K562 (cell line): ENCODE data around the gene FANCG. TPM values are rescaled to one million over a fixed set of nuclear protein-coding genes. Genes with fewer than 3 reads are reported as not detected.

ENCODE experiments used
- CBFA2T3 ChIP-seq: fragments of 450-650 bp; IDR thresholded peaks from 2 replicates; pipeline ENCODE4 v1.6.1; 2017
- CHCHD3 ChIP-seq: fragments of 250-450 bp; sonication (Bioruptor Pico); IDR thresholded peaks from 2 replicates; pipeline ENCODE4 v2.1.2; 2022; ENCODE audit warnings: mild to moderate bottlenecking
- CTCF ChIP-seq, 3 experiments: IDR thresholded peaks in 2 of 3; conservative IDR thresholded peaks in 1 of 3; 2 replicates each; pipeline ENCODE4 v1.5.1; 2011 to 2012; ENCODE audit warnings: low read length in 3 of 3, mild to moderate bottlenecking in 3 of 3, control low read depth in 2 of 3, improper control_type of control experiment in 1 of 3, inconsistent platforms in 1 of 3, low read depth in 1 of 3, mixed read lengths in 1 of 3, moderate library complexity in 1 of 3; ENCODE audit not compliant: insufficient read depth in 2 of 3
- FOS ChIP-seq: IDR thresholded peaks from 3 replicates; pipeline ENCODE4 v1.6.1; 2011; ENCODE audit not compliant: insufficient read length; ENCODE audit errors: extremely low read depth
- FOXP1 ChIP-seq: sonication (generic); formaldehyde crosslinking; IDR thresholded peaks from 2 replicates; pipeline ENCODE4 v1.8.0; 2022; ENCODE audit warnings: mild to moderate bottlenecking, missing genetic modification reagents
- FUS ChIP-seq: fragments of 200-400 bp; formaldehyde crosslinking; optimal IDR thresholded peaks from 2 replicates; pipeline ENCODE3; 2017; ENCODE audit warnings: low read depth, low read length
- HSF4 ChIP-seq: fragments of 250-450 bp; sonication (Bioruptor Pico); IDR thresholded peaks from 2 replicates; pipeline ENCODE4 v2.1.2; 2022; ENCODE audit warnings: mild to moderate bottlenecking, moderate library complexity, borderline replicate concordance
- KLF1 ChIP-seq: fragments of 450-650 bp; IDR thresholded peaks from 2 replicates; pipeline ENCODE4 v1.6.1; 2016; ENCODE audit warnings: missing genetic modification characterization, missing compliant biosample characterization
- NRF1 ChIP-seq, 2 experiments: fragments of 450-650 bp; IDR thresholded peaks in 1 of 2; conservative IDR thresholded peaks in 1 of 2; 2 replicates each; pipeline ENCODE4 v1.6.1; 2014; ENCODE audit warnings: mild to moderate bottlenecking in 2 of 2
- POLR2H ChIP-seq: IDR thresholded peaks from 2 replicates; pipeline ENCODE4 v1.6.1; 2016; ENCODE audit warnings: missing genetic modification characterization, low read depth, mild to moderate bottlenecking, control low read depth, missing compliant biosample characterization, moderate library complexity
- TFAM ChIP-seq: fragments of 250-450 bp; sonication (Bioruptor Pico); conservative IDR thresholded peaks from 2 replicates; pipeline ENCODE4 v1.5.0; 2021; ENCODE audit warnings: mild to moderate bottlenecking, moderate library complexity
- ZEB2 ChIP-seq: fragments of 450-650 bp; IDR thresholded peaks from 2 replicates; pipeline ENCODE4 v1.6.1; 2016
- ZNF239 ChIP-seq: fragments of 250-450 bp; sonication (Bioruptor Pico); IDR thresholded peaks from 2 replicates; pipeline ENCODE4 v1.4.0; 2020; ENCODE audit warnings: mild to moderate bottlenecking
- ZNF347 ChIP-seq: fragments of 450-650 bp; formaldehyde crosslinking; IDR thresholded peaks from 2 replicates; pipeline ENCODE4 v1.4.0; 2020; ENCODE audit warnings: low read depth, mild to moderate bottlenecking, moderate library complexity
- ZNF668 ChIP-seq: fragments of 250-450 bp; sonication (Bioruptor Pico); IDR thresholded peaks from 2 replicates; pipeline ENCODE4 v1.8.0; 2022; ENCODE audit warnings: mild to moderate bottlenecking, inconsistent platforms
- polyA plus RNA-seq, 8 experiments: library from polyadenylated mRNA; depleted of rRNA in 4 of 8; stranded (reverse) in 5 of 8; unstranded in 3 of 8; fragments of >200 nt; fragmentation: Nextera tagmentation in 2 of 8; fragmentation: Illumina TruSeq in 1 of 8; extraction: Ambion mirVana in 2 of 8; extraction: Trizol in 1 of 8; gene quantifications; 2 replicates each; pipeline versions ENCODE4 v1.2.1 to v1.2.3, GENCODE V29; 2011 to 2014; ENCODE audit warnings: inconsistent platforms in 1 of 8, missing spikeins in 1 of 8
- total RNA-seq, 7 experiments: library from RNA; depleted of rRNA in 6 of 7; stranded (reverse); fragments of >200 nt in 6 of 7; fragmentation: Illumina TruSeq in 2 of 7; extraction: Trizol in 2 of 7; gene quantifications; 2 replicates each; pipeline versions ENCODE4 v1.2.1 to v1.2.3, GENCODE V29; 2011 to 2021; ENCODE audit warnings: low replicate concordance in 1 of 7
- TF ChIP-seq, protein P1 (sequence below), 2 experiments: fragments of 450-650 bp; IDR thresholded peaks; 2 replicates each; pipeline ENCODE4 v1.6.1; 2016; ENCODE audit warnings: mild to moderate bottlenecking in 2 of 2, borderline replicate concordance in 1 of 2, low read depth in 1 of 2, moderate library complexity in 1 of 2
- TF ChIP-seq, protein P2 (sequence below): fragments of 250-450 bp; sonication (Bioruptor Pico); IDR thresholded peaks from 2 replicates; pipeline ENCODE4 v1.8.0; 2021; ENCODE audit warnings: moderate library complexity, mild to moderate bottlenecking, inconsistent platforms

Gene FANCG
- total and polyA plus RNA-seq, 9 of the 15 experiments (the other 6 are each of a cell fraction or from before 2014, with no cell fraction given), result 7.5 to 43.9 (median 31.0) TPM

GRCh38 chr9:35071814-35072460, 7.8 kb downstream of the FANCG start (continued):
- TF ChIP-seq, protein P1, sequence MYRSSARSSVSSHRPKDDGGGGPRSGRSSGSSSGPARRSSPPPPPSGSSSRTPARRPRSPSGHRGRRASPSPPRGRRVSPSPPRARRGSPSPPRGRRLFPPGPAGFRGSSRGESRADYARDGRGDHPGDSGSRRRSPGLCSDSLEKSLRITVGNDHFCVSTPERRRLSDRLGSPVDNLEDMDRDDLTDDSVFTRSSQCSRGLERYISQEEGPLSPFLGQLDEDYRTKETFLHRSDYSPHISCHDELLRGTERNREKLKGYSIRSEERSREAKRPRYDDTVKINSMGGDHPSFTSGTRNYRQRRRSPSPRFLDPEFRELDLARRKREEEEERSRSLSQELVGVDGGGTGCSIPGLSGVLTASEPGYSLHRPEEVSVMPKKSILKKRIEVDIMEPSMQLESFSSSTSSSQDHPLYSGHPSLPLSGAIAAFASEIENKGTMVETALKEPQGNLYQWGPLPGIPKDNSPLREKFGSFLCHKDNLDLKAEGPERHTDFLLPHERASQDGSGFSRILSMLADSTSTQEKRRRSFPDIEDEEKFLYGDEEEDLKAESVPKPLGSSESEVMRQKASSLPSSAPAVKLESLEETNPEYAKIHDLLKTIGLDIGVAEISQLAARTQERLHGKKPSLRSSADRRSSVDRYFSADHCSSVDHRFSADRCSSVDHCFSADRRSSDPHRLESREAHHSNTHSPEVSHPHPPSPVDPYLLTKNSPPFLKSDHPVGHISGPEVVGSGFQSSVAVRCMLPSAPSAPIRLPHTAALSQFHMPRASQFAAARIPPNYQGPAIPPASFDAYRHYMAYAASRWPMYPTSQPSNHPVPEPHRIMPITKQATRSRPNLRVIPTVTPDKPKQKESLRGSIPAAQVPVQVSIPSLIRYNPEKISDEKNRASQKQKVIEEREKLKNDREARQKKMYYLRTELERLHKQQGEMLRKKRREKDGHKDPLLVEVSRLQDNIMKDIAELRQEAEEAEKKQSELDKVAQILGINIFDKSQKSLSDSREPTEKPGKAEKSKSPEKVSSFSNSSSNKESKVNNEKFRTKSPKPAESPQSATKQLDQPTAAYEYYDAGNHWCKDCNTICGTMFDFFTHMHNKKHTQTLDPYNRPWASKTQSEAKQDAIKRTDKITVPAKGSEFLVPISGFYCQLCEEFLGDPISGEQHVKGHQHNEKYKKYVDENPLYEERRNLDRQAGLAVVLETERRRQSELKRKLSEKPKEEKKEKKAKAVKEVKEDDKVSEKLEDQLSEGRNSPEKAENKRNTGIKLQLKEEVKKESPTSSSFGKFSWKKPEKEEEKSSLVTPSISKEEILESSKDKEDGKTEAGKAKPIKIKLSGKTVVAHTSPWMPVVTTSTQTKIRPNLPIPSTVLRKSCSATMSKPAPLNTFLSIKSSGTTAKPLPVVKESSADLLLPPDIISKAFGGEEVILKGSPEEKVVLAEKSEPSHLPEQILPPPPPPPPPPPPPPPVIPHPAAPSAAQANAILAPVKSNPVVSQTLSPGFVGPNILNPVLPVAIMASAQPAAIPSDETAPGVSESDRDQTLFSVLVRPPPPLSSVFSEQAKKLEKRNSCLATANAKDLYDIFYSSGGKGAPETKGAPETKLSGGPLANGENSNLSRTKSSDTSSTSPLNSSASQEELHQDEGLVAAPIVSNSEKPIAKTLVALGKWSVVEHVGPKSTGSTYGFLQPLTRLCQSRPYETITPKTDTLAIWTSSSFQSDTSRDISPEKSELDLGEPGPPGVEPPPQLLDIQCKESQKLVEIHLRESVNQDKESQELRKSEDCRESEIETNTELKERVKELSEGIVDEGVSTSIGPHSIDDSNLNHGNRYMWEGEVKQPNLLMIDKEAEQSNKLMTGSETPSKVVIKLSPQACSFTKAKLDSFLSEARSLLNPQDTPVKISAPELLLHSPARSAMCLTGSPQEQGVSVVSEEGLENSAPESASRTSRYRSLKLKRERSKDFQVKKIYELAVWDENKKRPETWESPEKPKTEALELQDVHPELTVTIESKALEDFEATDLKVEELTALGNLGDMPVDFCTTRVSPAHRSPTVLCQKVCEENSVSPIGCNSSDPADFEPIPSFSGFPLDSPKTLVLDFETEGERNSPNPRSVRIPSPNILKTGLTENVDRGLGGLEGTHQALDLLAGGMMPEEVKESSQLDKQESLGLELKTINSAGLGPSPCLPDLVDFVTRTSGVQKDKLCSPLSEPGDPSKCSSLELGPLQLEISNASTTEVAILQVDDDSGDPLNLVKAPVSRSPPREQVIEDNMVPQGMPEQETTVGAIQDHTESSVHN (IDR thresholded peaks at IDR 0.05; ENCODE audit: borderline replicate concordance in 1 of 2, low read depth in 1 of 2), result no peak
- TF ChIP-seq CTCF (IDR thresholded peaks at IDR 0.05 in 2 of 3, conservative IDR thresholded peaks at IDR 0.05 in 1 of 3; ENCODE audit: insufficient read depth in 2 of 3, low read depth in 1 of 3, low read length in 3 of 3), result peak; percentile 51 to 77 (median 56)
- no peak for TF ChIP-seq FOXP1 (CRISPR knock-in tag)
- TF ChIP-seq POLR2H (tag), result no peak
- TF ChIP-seq, protein P2, sequence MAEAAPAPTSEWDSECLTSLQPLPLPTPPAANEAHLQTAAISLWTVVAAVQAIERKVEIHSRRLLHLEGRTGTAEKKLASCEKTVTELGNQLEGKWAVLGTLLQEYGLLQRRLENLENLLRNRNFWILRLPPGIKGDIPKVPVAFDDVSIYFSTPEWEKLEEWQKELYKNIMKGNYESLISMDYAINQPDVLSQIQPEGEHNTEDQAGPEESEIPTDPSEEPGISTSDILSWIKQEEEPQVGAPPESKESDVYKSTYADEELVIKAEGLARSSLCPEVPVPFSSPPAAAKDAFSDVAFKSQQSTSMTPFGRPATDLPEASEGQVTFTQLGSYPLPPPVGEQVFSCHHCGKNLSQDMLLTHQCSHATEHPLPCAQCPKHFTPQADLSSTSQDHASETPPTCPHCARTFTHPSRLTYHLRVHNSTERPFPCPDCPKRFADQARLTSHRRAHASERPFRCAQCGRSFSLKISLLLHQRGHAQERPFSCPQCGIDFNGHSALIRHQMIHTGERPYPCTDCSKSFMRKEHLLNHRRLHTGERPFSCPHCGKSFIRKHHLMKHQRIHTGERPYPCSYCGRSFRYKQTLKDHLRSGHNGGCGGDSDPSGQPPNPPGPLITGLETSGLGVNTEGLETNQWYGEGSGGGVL (CRISPR knock-in tag), result no peak
- TF ChIP-seq CHCHD3 (CRISPR knock-in tag), result no peak
- no peak for TF ChIP-seq HSF4 (CRISPR knock-in tag)
- TF ChIP-seq FOS, result no peak
- TF ChIP-seq ZNF668 (CRISPR knock-in tag), result no peak
- TF ChIP-seq ZNF239 (CRISPR knock-in tag), result no peak
- no peak for TF ChIP-seq KLF1 (tag)
- TF ChIP-seq ZEB2, result no peak
- TF ChIP-seq TFAM, result no peak
- TF ChIP-seq NRF1 (conservative IDR thresholded peaks at IDR 0.05 in 1 of 2, IDR thresholded peaks at IDR 0.05 in 1 of 2), result peak; percentile 86 to 88
- no peak for TF ChIP-seq ZNF347 (CRISPR knock-in tag)
- TF ChIP-seq FUS, result no peak
- no peak for TF ChIP-seq CBFA2T3
